Uterus (tissue), 2 donors: ENCODE measurements around the gene METAP1D.

Source experiments
- POLR2A ChIP-seq, 2 donors: fragments of 450-650 bp; IDR thresholded peaks; one replicate each; pipeline ENCODE4 v1.6.1; 2016; ENCODE audit warnings: antibody characterized with exemption in 2 of 2, mild to moderate bottlenecking in 1 of 2, moderate library complexity in 1 of 2
- TF ChIP-seq, protein P1 (sequence below), 4 experiments: fragments of 200-600 bp in 2 of 4; fragments of 450-650 bp in 2 of 4; sonication (generic) in 2 of 4; IDR thresholded peaks; one replicate each; pipeline ENCODE4 v1.5.1; 2016 to 2019; ENCODE audit warnings: antibody characterized with exemption in 4 of 4, mild to moderate bottlenecking in 2 of 4, moderate library complexity in 1 of 4

DNA sequence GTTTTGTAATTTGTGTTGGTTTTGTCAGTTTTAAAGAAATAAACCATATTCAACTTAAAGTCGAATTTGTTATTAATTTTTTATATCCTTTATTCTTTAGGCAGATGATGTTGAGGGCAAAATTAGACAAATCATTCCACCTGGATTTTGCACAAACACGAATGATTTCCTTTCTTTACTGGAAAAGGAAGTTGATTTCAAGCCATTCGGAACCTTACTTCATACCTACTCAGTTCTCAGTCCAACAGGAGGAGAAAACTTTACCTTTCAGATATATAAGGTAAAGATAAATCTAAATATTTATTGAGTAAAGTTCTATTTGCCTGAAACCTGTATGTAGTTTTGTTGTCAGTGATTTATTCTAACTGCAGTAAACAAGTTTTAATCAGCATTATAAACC lies 34.5 kb upstream of the METAP1D start:
- TF ChIP-seq, protein P1, sequence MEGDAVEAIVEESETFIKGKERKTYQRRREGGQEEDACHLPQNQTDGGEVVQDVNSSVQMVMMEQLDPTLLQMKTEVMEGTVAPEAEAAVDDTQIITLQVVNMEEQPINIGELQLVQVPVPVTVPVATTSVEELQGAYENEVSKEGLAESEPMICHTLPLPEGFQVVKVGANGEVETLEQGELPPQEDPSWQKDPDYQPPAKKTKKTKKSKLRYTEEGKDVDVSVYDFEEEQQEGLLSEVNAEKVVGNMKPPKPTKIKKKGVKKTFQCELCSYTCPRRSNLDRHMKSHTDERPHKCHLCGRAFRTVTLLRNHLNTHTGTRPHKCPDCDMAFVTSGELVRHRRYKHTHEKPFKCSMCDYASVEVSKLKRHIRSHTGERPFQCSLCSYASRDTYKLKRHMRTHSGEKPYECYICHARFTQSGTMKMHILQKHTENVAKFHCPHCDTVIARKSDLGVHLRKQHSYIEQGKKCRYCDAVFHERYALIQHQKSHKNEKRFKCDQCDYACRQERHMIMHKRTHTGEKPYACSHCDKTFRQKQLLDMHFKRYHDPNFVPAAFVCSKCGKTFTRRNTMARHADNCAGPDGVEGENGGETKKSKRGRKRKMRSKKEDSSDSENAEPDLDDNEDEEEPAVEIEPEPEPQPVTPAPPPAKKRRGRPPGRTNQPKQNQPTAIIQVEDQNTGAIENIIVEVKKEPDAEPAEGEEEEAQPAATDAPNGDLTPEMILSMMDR (IDR thresholded peaks at IDR 0.05): no peak
- no peak for TF ChIP-seq POLR2A (IDR thresholded peaks at IDR 0.05)
